Upper lobe of left lung (tissue), 4 donors: ENCODE data around the gene ZNF12.

Experiments
- CTCF ChIP-seq, 6 experiments: fragments of 450-650 bp in 4 of 6; fragments of 200-600 bp in 2 of 6; sonication (generic) in 2 of 6; IDR thresholded peaks; one replicate each; pipeline ENCODE4 v1.5.1; 2016 to 2019; ENCODE audit warnings: antibody characterized with exemption in 6 of 6
- POLR2AphosphoS5 ChIP-seq, 2 donors: sonication (generic); formaldehyde crosslinking; IDR thresholded peaks; one replicate each; pipeline ENCODE4 v1.5.1; 2017; ENCODE audit warnings: antibody characterized with exemption in 2 of 2

GRCh38 chr7:6642239-6642839, 64.4 kb downstream of the ZNF12 start:
- TF ChIP-seq CTCF (IDR thresholded peaks at IDR 0.05) (no peak), POLR2AphosphoS5 (IDR thresholded peaks at IDR 0.05) (no peak)
